ENCODE measurements around the gene MAN1A1.

DNA sequence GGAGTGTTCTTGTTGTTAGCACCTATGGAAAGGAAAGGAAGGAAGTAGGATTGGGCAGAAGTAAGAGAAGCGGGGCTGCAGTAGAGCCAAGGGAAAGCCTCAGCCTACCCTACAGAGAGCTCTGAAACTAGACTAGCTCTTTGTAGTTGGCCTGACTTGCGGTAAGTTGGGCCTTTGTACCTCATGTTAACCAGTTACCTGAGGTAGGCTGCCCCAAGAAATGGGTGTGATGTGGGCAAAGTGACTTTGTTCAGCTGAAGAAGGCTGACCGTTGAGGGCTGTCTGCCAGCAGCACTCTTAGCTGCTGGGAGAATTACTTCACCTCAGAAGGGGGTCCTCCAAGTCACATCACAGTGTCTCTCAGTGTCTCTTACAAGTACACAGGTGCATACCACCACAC is 216.2 kb downstream of the MAN1A1 start:
- TF ChIP-seq, protein P1, sequence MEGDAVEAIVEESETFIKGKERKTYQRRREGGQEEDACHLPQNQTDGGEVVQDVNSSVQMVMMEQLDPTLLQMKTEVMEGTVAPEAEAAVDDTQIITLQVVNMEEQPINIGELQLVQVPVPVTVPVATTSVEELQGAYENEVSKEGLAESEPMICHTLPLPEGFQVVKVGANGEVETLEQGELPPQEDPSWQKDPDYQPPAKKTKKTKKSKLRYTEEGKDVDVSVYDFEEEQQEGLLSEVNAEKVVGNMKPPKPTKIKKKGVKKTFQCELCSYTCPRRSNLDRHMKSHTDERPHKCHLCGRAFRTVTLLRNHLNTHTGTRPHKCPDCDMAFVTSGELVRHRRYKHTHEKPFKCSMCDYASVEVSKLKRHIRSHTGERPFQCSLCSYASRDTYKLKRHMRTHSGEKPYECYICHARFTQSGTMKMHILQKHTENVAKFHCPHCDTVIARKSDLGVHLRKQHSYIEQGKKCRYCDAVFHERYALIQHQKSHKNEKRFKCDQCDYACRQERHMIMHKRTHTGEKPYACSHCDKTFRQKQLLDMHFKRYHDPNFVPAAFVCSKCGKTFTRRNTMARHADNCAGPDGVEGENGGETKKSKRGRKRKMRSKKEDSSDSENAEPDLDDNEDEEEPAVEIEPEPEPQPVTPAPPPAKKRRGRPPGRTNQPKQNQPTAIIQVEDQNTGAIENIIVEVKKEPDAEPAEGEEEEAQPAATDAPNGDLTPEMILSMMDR (IDR thresholded peaks at IDR 0.05; ENCODE audit: poor library complexity, severe bottlenecking): no peak
- TF ChIP-seq EP300 (conservative IDR thresholded peaks at IDR 0.05; ENCODE audit: poor library complexity, severe bottlenecking): no peak
- TF ChIP-seq TAF1 (IDR thresholded peaks at IDR 0.05; ENCODE audit: low read depth): no peak

Data from neural cell (in vitro differentiated cells).